Ovary (tissue), 3 donors: ENCODE measurements around the gene TRMT1.

Experiments used
- CTCF ChIP-seq, 3 donors: fragments of 450-650 bp in 2 of 3; fragments of 200-600 bp in 1 of 3; IDR thresholded peaks; one replicate each; pipeline versions ENCODE4 v1.5.1 to v1.8.0; 2016 to 2022; ENCODE audit warnings: antibody characterized with exemption in 3 of 3, mild to moderate bottlenecking in 1 of 3
- EP300 ChIP-seq: sonication (generic); formaldehyde crosslinking; IDR thresholded peaks from one replicate; pipeline ENCODE4 v1.6.1; 2017; ENCODE audit warnings: antibody characterized with exemption
- POLR2A ChIP-seq: fragments of 450-650 bp; IDR thresholded peaks from one replicate; pipeline ENCODE4 v1.6.1; 2017; ENCODE audit warnings: antibody characterized with exemption, mild to moderate bottlenecking, moderate library complexity
- donor health status: DM: no; HTN: no; CAD: no.

- TF ChIP-seq CTCF (IDR thresholded peaks at IDR 0.05) (no peak), EP300 (no peak), POLR2A (no peak)
Observed at GRCh38 chr19:13115936-13116281, 631 bp downstream of the TRMT1 start.
